Osteocyte (in vitro differentiated cells): Measurements from ENCODE around the gene IMP3. TPM values are rescaled to one million over a fixed set of nuclear protein-coding genes. Genes with fewer than 3 reads are reported as not detected.

ENCODE experiments used
- DNase-seq: peaks from one replicate; pipeline ENCODE4 v3.0.0; 2021; ENCODE audit warnings: mixed read lengths; ENCODE audit not compliant: unreplicated experiment; ENCODE audit errors: extremely low spot score
- H3K27ac Mint-ChIP-seq: one replicate; pipeline ENCODE4 v1.8.0; 2021; ENCODE audit warnings: mild to moderate bottlenecking, mixed read lengths; ENCODE audit not compliant: unreplicated experiment
- H3K27me3 Mint-ChIP-seq: one replicate; pipeline ENCODE4 v1.8.0; 2021; ENCODE audit warnings: mixed read lengths; ENCODE audit not compliant: unreplicated experiment
- H3K36me3 Mint-ChIP-seq: one replicate; pipeline ENCODE4 v1.8.0; 2021; ENCODE audit warnings: mixed read lengths; ENCODE audit not compliant: unreplicated experiment
- H3K4me1 Mint-ChIP-seq: one replicate; pipeline ENCODE4 v1.8.0; 2021; ENCODE audit warnings: mixed read lengths; ENCODE audit not compliant: unreplicated experiment
- H3K4me3 Mint-ChIP-seq: one replicate; pipeline ENCODE4 v1.8.0; 2021; ENCODE audit warnings: mild to moderate bottlenecking, moderate library complexity, mixed read lengths; ENCODE audit not compliant: unreplicated experiment
- H3K9me3 Mint-ChIP-seq: one replicate; pipeline ENCODE4 v1.8.0; 2021; ENCODE audit warnings: mixed read lengths; ENCODE audit not compliant: unreplicated experiment
- CTCF ChIP-seq: fragments of 200-600 bp; sonication (generic); IDR thresholded peaks from 2 replicates; pipeline ENCODE4 v1.5.0; 2021; ENCODE audit warnings: antibody characterized with exemption, mild to moderate bottlenecking, moderate library complexity
- total RNA-seq: library from RNA; stranded (reverse); gene quantifications from 2 replicates; pipeline ENCODE4 v1.2.1, GENCODE V29; 2021

Gene IMP3
- total RNA-seq, 1 donor from 2014 or later = 31.9 TPM

- H3K27ac Mint-ChIP-seq = no peak overlapping the region
- H3K4me1 Mint-ChIP-seq = peaks cover 22% of the 10 kb centered on the region
- peak; percentile 36 for TF ChIP-seq CTCF
- no peaks in the 10 kb centered on the region for H3K27me3 Mint-ChIP-seq
- H3K9me3 Mint-ChIP-seq = no peaks in the 10 kb centered on the region
- no peak for DNase-seq
- peaks cover 38% of the 10 kb centered on the region for H3K36me3 Mint-ChIP-seq
- no peak overlapping the region for H3K4me3 Mint-ChIP-seq
These were observed 42.2 kb downstream of the IMP3 start for GRCh38 chr15:75597667-75598341.

- H3K27ac Mint-ChIP-seq = no peak overlapping the region
- H3K27me3 Mint-ChIP-seq = no peaks in the 10 kb centered on the region
- no peak for TF ChIP-seq CTCF
- H3K4me3 Mint-ChIP-seq = no peak overlapping the region
- no peak for DNase-seq
- peaks cover 22% of the 10 kb centered on the region for H3K4me1 Mint-ChIP-seq
- H3K36me3 Mint-ChIP-seq = peaks cover 40% of the 10 kb centered on the region
- no peaks in the 10 kb centered on the region for H3K9me3 Mint-ChIP-seq
These were observed 43.2 kb downstream of the IMP3 start for GRCh38 chr15:75596703-75597345.

GRCh38 chr15:75594276-75594675, 45.7 kb downstream of the IMP3 start:
- H3K27ac Mint-ChIP-seq = no peak overlapping the region

GRCh38 chr15:75591655-75592364, 48.2 kb downstream of the IMP3 start:
- H3K27me3 Mint-ChIP-seq = no peaks in the 10 kb centered on the region
- H3K4me3 Mint-ChIP-seq = no peak overlapping the region
- no peak overlapping the region for H3K27ac Mint-ChIP-seq
- H3K36me3 Mint-ChIP-seq = peaks cover 34% of the 10 kb centered on the region
- H3K9me3 Mint-ChIP-seq = no peaks in the 10 kb centered on the region
- no peaks in the 10 kb centered on the region for H3K4me1 Mint-ChIP-seq
- DNase-seq = no peak
- no peak for TF ChIP-seq CTCF

More at GRCh38 chr15:75594276-75594675, 45.7 kb downstream of the IMP3 start:
- Mint-ChIP-seq H3K4me3 (no peak overlapping the region), H3K9me3 (no peaks in the 10 kb centered on the region), H3K36me3 (peaks cover 43% of the 10 kb centered on the region), H3K4me1 (peaks cover 11% of the 10 kb centered on the region), H3K27me3 (no peaks in the 10 kb centered on the region)
- DNase-seq = no peak
- TF ChIP-seq CTCF = no peak

GRCh38 chr15:75590239-75590638, 49.8 kb downstream of the IMP3 start:
- no peak for DNase-seq
- no peak for TF ChIP-seq CTCF

More at GRCh38 chr15:75590239-75590638, 49.8 kb downstream of the IMP3 start:
- no peak overlapping the region for H3K4me3 Mint-ChIP-seq
- H3K36me3 Mint-ChIP-seq = peaks cover 21% of the 10 kb centered on the region
- no peaks in the 10 kb centered on the region for H3K9me3 Mint-ChIP-seq
- H3K27me3 Mint-ChIP-seq = no peaks in the 10 kb centered on the region
- H3K4me1 Mint-ChIP-seq = no peaks in the 10 kb centered on the region
- H3K27ac Mint-ChIP-seq = no peak overlapping the region
